Osteoblast (primary cell): ENCODE data around the gene PLEKHG3. TPM values are rescaled to one million over a fixed set of nuclear protein-coding genes. Genes with fewer than 3 reads are reported as not detected.

Source experiments
- DNase-seq: peaks from one replicate; pipeline ENCODE4 v3.0.0; 2011; ENCODE audit warnings: low spot score, mixed read lengths; ENCODE audit not compliant: insufficient read length; ENCODE audit errors: missing footprints
- H2AFZ ChIP-seq: 2 replicates; pipeline ENCODE4 v1.6.0; 2011; ENCODE audit warnings: mild to moderate bottlenecking, low read length
- H3K27ac ChIP-seq: 2 replicates; pipeline ENCODE4 v1.5.1; 2011; ENCODE audit warnings: mild to moderate bottlenecking, low read depth, low read length, moderate library complexity
- H3K27me3 ChIP-seq: 2 replicates; pipeline ENCODE4 v1.6.0; 2012; ENCODE audit warnings: mild to moderate bottlenecking, control low read depth, inconsistent platforms, low read length, moderate library complexity; ENCODE audit not compliant: insufficient read depth
- H3K36me3 ChIP-seq: 2 replicates; pipeline ENCODE4 v1.5.1; 2011; ENCODE audit warnings: mild to moderate bottlenecking, low read length, control low read depth, moderate library complexity; ENCODE audit not compliant: insufficient read depth
- H3K4me1 ChIP-seq: 2 replicates; pipeline ENCODE4 v1.5.1; 2011; ENCODE audit warnings: mild to moderate bottlenecking, low read length, control low read depth, moderate library complexity; ENCODE audit not compliant: insufficient read depth
- H3K4me2 ChIP-seq: 2 replicates; pipeline ENCODE4 v1.6.0; 2011; ENCODE audit warnings: mild to moderate bottlenecking, low read length; ENCODE audit not compliant: insufficient read depth
- H3K4me3 ChIP-seq: fragments of 200-600 bp; sonication (generic); 3 replicates; pipeline ENCODE4 v1.5.1; 2012; ENCODE audit warnings: mild to moderate bottlenecking, low read length, inconsistent platforms; ENCODE audit not compliant: insufficient read depth
- H3K79me2 ChIP-seq: 2 replicates; pipeline ENCODE4 v1.6.0; 2012; ENCODE audit warnings: mild to moderate bottlenecking, low read length, control low read depth, inconsistent platforms; ENCODE audit not compliant: insufficient read depth
- H3K9me3 ChIP-seq: 2 replicates; pipeline ENCODE4 v1.5.1; 2011; ENCODE audit warnings: low read depth, low read length, control low read depth
- H4K20me1 ChIP-seq: 2 replicates; pipeline ENCODE4 v1.6.0; 2012; ENCODE audit warnings: mild to moderate bottlenecking, low read length, control low read depth; ENCODE audit not compliant: insufficient read depth
- CTCF ChIP-seq: IDR thresholded peaks from 2 replicates; pipeline ENCODE4 v1.5.1; 2011; ENCODE audit warnings: mild to moderate bottlenecking, low read depth, low read length, moderate library complexity; ENCODE audit errors: extremely low read depth
- total RNA-seq: library from RNA; depleted of rRNA; stranded (reverse); fragments of >200 nt; gene quantifications from 2 replicates; pipeline ENCODE4 v1.2.3, GENCODE V29; 2012

PLEKHG3 gene
- total RNA-seq, 1 donor = 5.4 TPM

DNA sequence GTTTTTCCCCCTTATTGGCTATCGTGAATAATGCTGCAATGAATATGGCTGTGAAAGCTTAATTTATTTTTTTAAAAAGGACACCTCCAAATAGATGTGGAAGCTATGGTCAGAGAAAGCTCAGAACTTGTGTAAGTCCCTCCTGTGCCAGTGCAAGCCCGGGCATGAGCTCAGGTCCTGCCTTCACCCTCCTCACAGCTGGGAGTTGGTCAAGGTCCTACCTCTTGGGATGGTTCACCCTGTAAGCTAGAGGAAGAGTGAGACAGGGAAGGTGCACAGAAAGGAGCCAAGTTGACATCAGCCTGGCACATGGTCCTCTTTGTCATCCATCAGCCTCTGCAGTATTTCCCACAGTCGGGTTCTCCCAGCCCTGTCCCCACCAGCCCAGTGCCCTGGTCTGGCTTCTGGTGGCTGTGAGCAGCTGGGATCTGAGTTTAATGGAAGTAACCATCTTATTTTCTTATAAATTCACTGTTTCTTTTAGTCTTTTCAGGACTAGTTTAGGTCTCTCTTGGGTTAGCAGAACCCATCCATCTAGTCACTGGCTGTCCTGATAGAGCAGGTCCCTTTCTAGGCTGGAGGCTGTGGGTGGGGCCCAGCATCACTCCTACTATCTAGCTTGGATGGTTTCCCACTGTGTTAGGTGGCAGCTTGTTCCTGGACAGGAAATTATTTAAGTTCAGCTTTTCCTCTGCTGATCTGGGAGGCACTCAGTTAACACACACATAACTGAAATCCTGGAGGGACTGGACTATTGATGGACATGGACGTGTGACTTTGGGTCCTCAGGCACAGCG lies 11.8 kb upstream of the PLEKHG3 start:
- no peak overlapping the region for H3K27ac ChIP-seq
- no peak for DNase-seq
- no peaks in the 10 kb centered on the region for H3K79me2 ChIP-seq
- H3K4me3 ChIP-seq = no peak overlapping the region
- no peaks in the 10 kb centered on the region for H4K20me1 ChIP-seq
- TF ChIP-seq CTCF = no peak
- no peak overlapping the region for H2AFZ ChIP-seq
- H3K4me1 ChIP-seq = no peaks in the 10 kb centered on the region
- no peaks in the 10 kb centered on the region for H3K9me3 ChIP-seq
- H3K36me3 ChIP-seq = no peaks in the 10 kb centered on the region
- no peak overlapping the region for H3K4me2 ChIP-seq
- peaks cover 47% of the 10 kb centered on the region for H3K27me3 ChIP-seq

DNA sequence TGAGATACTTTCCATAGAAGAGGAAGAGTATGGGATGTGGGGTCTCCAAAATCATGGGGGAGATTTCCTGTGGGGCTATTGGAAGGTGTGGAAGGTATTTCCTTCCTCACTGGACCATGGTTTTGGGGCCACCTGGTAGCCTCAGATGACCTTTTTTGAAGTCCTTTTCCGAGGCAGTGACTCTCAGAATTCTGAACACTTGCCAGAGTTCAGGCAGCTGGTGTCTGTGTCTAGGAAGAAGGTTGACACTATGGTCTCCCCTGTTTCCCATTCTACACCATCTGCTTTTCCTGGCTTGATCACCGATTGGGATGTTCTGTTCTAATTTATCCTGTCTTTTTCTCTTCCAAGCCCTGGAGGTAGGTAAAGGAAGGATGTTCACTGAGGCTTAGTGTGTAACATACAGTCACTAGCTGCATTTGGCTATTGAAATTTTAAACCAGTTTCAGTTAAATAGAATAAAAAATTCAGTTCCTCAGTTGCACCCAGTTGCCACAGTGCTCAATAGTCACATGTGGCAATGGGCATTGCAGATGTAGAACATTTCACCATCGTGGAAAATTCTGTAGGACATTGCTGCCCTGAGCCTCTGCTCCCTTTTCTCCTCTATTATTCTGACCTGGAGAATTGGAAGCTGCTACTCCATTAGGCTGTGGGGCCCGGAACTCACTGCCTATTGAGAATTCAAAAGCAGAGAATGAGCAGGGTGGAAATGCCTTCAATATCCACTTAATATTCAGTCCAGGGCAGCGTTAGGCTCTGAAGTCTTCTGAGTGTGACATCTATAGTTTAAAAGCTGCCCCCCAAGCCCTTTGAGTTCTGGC lies 11.0 kb upstream of the PLEKHG3 start:
- no peaks in the 10 kb centered on the region for H3K36me3 ChIP-seq
- H3K4me2 ChIP-seq = no peak overlapping the region
- H3K4me1 ChIP-seq = no peaks in the 10 kb centered on the region
- no peaks in the 10 kb centered on the region for H4K20me1 ChIP-seq
- no peak overlapping the region for H3K27ac ChIP-seq
- no peak overlapping the region for H3K4me3 ChIP-seq
- DNase-seq = no peak
- TF ChIP-seq CTCF = no peak
- no peaks in the 10 kb centered on the region for H3K9me3 ChIP-seq
- H3K27me3 ChIP-seq = peaks cover 46% of the 10 kb centered on the region
- no peak overlapping the region for H2AFZ ChIP-seq
- H3K79me2 ChIP-seq = no peaks in the 10 kb centered on the region

- DNase-seq = no peak
- H4K20me1 ChIP-seq = no peaks in the 10 kb centered on the region
- H3K27ac ChIP-seq = no peak overlapping the region
- no peaks in the 10 kb centered on the region for H3K9me3 ChIP-seq
- H3K36me3 ChIP-seq = no peaks in the 10 kb centered on the region
- H2AFZ ChIP-seq = no peak overlapping the region
- no peaks in the 10 kb centered on the region for H3K79me2 ChIP-seq
- TF ChIP-seq CTCF = no peak
- H3K4me2 ChIP-seq = no peak overlapping the region
- peaks cover 46% of the 10 kb centered on the region for H3K27me3 ChIP-seq
- H3K4me1 ChIP-seq = no peaks in the 10 kb centered on the region
- no peak overlapping the region for H3K4me3 ChIP-seq
Observed at GRCh38 chr14:64693810-64694165, 10.4 kb upstream of the PLEKHG3 start.

DNA sequence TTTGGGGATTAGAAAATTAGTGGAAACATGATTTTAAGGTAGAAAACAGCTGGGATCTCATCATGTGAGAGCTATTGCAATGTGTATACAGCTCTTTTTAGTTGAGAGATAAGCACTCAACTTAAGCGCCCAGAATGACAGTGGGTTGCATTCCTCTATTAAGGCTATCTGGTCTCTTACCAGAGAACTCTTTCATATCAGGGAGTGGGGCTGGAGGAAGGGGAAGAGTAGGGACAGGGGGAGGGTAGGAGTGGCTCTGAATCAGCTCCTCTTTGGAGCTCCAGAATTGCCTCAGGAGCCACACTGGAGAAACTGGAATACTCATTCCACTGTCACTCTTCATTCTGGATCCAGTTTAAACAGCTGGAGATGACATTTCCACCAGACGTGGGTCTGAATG lies 9.2 kb upstream of the PLEKHG3 start:
- no peak for DNase-seq
- no peak for TF ChIP-seq CTCF

More for the DNA sequence above, 9.2 kb upstream of the PLEKHG3 start:
- H3K4me1 ChIP-seq = no peaks in the 10 kb centered on the region
- H2AFZ ChIP-seq = no peak overlapping the region
- no peak overlapping the region for H3K4me2 ChIP-seq
- H3K27me3 ChIP-seq = peaks cover 44% of the 10 kb centered on the region
- no peaks in the 10 kb centered on the region for H3K79me2 ChIP-seq
- no peak overlapping the region for H3K27ac ChIP-seq
- no peaks in the 10 kb centered on the region for H4K20me1 ChIP-seq
- H3K4me3 ChIP-seq = no peak overlapping the region
- H3K9me3 ChIP-seq = no peaks in the 10 kb centered on the region
- no peaks in the 10 kb centered on the region for H3K36me3 ChIP-seq
